Measurements from ENCODE around the gene TMPRSS12.
"Not testable (repeated sequence)": the region's sequence is repeated elsewhere in the genome, so short reads cannot be mapped to it uniquely, and the experiment has no call there.

GRCh38 chr12:50814921-50815320, 27.8 kb upstream of the TMPRSS12 start:
- not testable (repeated sequence) for TF ChIP-seq EZH2phosphoT487 (IDR thresholded peaks at IDR 0.05; ENCODE audit: insufficient read depth, low read depth); EZH2 (IDR thresholded peaks at IDR 0.05; ENCODE audit: insufficient read depth, poor library complexity, severe bottlenecking)

All from GM23248 (cell line).